Measurements from ENCODE around the gene B4GAT1. TPM values are rescaled to one million over a fixed set of nuclear protein-coding genes. Genes with fewer than 3 reads are reported as not detected.

The B4GAT1 gene
- total RNA-seq, 6 donors from 2014 or later: 15.7 to 48.9 (median 27.4) TPM

GRCh38 chr11:66365711-66366619 is 18.5 kb upstream of the B4GAT1 start:
- Histone ChIP-seq H3K36me3 (peaks cover 0 to 7% (median 2%) of the 10 kb centered on the region in 4 donors), H3K27me3 (no peaks in the 10 kb centered on the region), H3K9me3 (no peaks in the 10 kb centered on the region), H3K4me1 (peaks cover 7 to 25% (median 16%) of the 10 kb centered on the region in 4 donors), H3K27ac (no peak overlapping the region), H3K4me3 (no peak overlapping the region)
- DNase-seq: no peak
- WGBS, 2 donors: 76 to 84% methylated on average over 11 to 14 of the region's 14 CpGs
- TF ChIP-seq POLR2AphosphoS5 (IDR thresholded peaks at IDR 0.05) (no peak), POLR2A (IDR thresholded peaks at IDR 0.05) (peak in 1 of 4 donors; percentile 7)
- ATAC-seq (ENCODE audit: low FRiP score in 2 of 2): no peak

- peaks cover 0 to 7% (median 2%) of the 10 kb centered on the region in 4 donors for H3K36me3 ChIP-seq
- TF ChIP-seq POLR2A (IDR thresholded peaks at IDR 0.05) (no peak), CTCF (IDR thresholded peaks at IDR 0.05) (no peak), EP300 (IDR thresholded peaks at IDR 0.05) (no peak), POLR2AphosphoS5 (IDR thresholded peaks at IDR 0.05) (no peak)
- no peaks in the 10 kb centered on the region for H3K9me3 ChIP-seq
- H3K4me1 ChIP-seq: peaks cover 7 to 18% (median 12%) of the 10 kb centered on the region in 4 donors
- ATAC-seq (ENCODE audit: low FRiP score in 2 of 2) (no peak), DNase-seq (no peak)
- WGBS, 2 donors: 89 to 100% methylated on average over 3 to 6 of the region's 6 CpGs
- no peak overlapping the region for H3K4me3 ChIP-seq
- no peak overlapping the region for H3K27ac ChIP-seq
- no peaks in the 10 kb centered on the region for H3K27me3 ChIP-seq
Observed at GRCh38 chr11:66365166-66365565, 17.7 kb upstream of the B4GAT1 start.

- TF ChIP-seq CTCF (IDR thresholded peaks at IDR 0.05): peak in 5 of 6 experiments; percentile 24 to 56 (median 49)
- TF ChIP-seq POLR2AphosphoS5 (IDR thresholded peaks at IDR 0.05): no peak
- no peak for TF ChIP-seq EP300 (IDR thresholded peaks at IDR 0.05)
- H3K36me3 ChIP-seq: peaks cover 0 to 5% (median 2%) of the 10 kb centered on the region in 4 donors
- H3K9me3 ChIP-seq: no peaks in the 10 kb centered on the region
- ATAC-seq (ENCODE audit: low FRiP score in 2 of 2) (peak in 1 of 2 donors; percentile 51), DNase-seq (peak in 1 of 2 donors; percentile 31)
- peaks cover 7 to 15% (median 11%) of the 10 kb centered on the region in 4 donors for H3K4me1 ChIP-seq
- H3K27me3 ChIP-seq: no peaks in the 10 kb centered on the region
- H3K27ac ChIP-seq: peak overlapping the region in 3 of 4 donors; percentile 25 to 67 (median 63)
- H3K4me3 ChIP-seq: no peak overlapping the region
- WGBS, 2 donors: 80 to 81% methylated on average over 13 to 15 of the region's 15 CpGs
Observed at GRCh38 chr11:66363805-66364535, 16.5 kb upstream of the B4GAT1 start.

GRCh38 chr11:66363187-66363601 is 15.8 kb upstream of the B4GAT1 start:
- Histone ChIP-seq H3K27me3 (no peaks in the 10 kb centered on the region), H3K9me3 (no peaks in the 10 kb centered on the region), H3K36me3 (peaks cover 0 to 4% (median 0%) of the 10 kb centered on the region in 4 donors), H3K4me1 (peaks cover 7 to 15% (median 11%) of the 10 kb centered on the region in 4 donors), H3K4me3 (peak overlapping the region in 1 of 4 donors; percentile 6), H3K27ac (peak overlapping the region in 3 of 4 donors; percentile 25 to 67 (median 63))
- ATAC-seq (ENCODE audit: low FRiP score in 2 of 2): peak; percentile 18 to 84
- TF ChIP-seq EP300 (IDR thresholded peaks at IDR 0.05) (peak in 1 of 4 donors; percentile 28), POLR2AphosphoS5 (IDR thresholded peaks at IDR 0.05) (peak in 1 of 2 donors; percentile 31), POLR2A (IDR thresholded peaks at IDR 0.05) (peak in 1 of 4 donors; percentile 16), CTCF (IDR thresholded peaks at IDR 0.05) (no peak)
- 60 to 73% methylated on average over 1 to 14 of the region's 14 CpGs for WGBS, 2 donors
- DNase-seq: peak; percentile 61 to 88

Measured in upper lobe of left lung (tissue), 6 donors.